Thoracic aorta (tissue), 2 donors: Measurements from ENCODE around the gene ZNF211. TPM values are rescaled to one million over a fixed set of nuclear protein-coding genes. Genes with fewer than 3 reads are reported as not detected.

Experiments
- ATAC-seq: fragments of 150-250 bp; one replicate; pipeline ENCODE4 v1.8.0; 2017; ENCODE audit warnings: low read depth; ENCODE audit not compliant: insufficient number of reproducible peaks, low FRiP score
- DNase-seq: peaks from one replicate; pipeline ENCODE4 v3.0.0-alpha.2; 2020; ENCODE audit warnings: low spot score
- H3K27ac ChIP-seq, 2 donors: fragments of 200-600 bp; sonication (generic); 1 replicate in 1 of 2; 2 replicates in 1 of 2; pipeline ENCODE4 v1.5.1; 2016; ENCODE audit warnings: mild to moderate bottlenecking in 2 of 2, moderate library complexity in 2 of 2
- H3K27me3 ChIP-seq: fragments of 200-600 bp; sonication (generic); replicated peaks from 2 replicates; pipeline ENCODE4 v1.6.0; 2016; ENCODE audit warnings: mild to moderate bottlenecking; ENCODE audit not compliant: insufficient read depth
- H3K36me3 ChIP-seq: fragments of 200-600 bp; sonication (generic); one replicate; pipeline ENCODE4 v1.5.1; 2016
- H3K4me1 ChIP-seq, 2 donors: fragments of 200-600 bp; sonication (generic); 1 replicate in 1 of 2; 2 replicates in 1 of 2; pipeline versions ENCODE4 v1.5.1 to v1.6.0; 2016; ENCODE audit warnings: low read depth in 2 of 2, mild to moderate bottlenecking in 1 of 2; ENCODE audit not compliant: control insufficient read depth in 1 of 2
- H3K4me3 ChIP-seq: fragments of 200-600 bp; sonication (generic); 2 replicates; pipeline ENCODE4 v1.5.1; 2016; ENCODE audit warnings: mild to moderate bottlenecking
- H3K9me3 ChIP-seq: fragments of 200-600 bp; sonication (generic); 2 replicates; pipeline ENCODE4 v1.5.1; 2016
- CTCF ChIP-seq: fragments of 200-600 bp; sonication (generic); IDR thresholded peaks from one replicate; pipeline ENCODE4 v1.5.1; 2019; ENCODE audit warnings: antibody characterized with exemption
- total RNA-seq, 2 donors: library from RNA; depleted of rRNA; stranded (reverse); fragments of >200 nt; gene quantifications; one replicate each; pipeline versions ENCODE4 v1.1.0 to v1.2.3, GENCODE V29; 2016

ZNF211 gene
- total RNA-seq, 2 donors from 2014 or later, result 12.5 to 15.7 TPM

- Histone ChIP-seq H3K4me3 (no peak overlapping the region), H3K36me3 (peaks cover 36% of the 10 kb centered on the region), H3K9me3 (peaks cover 69% of the 10 kb centered on the region), H3K4me1 (no peaks in the 10 kb centered on the region), H3K27ac (no peak overlapping the region), H3K27me3 (no peaks in the 10 kb centered on the region)
- ATAC-seq, result no peak
- no peak for DNase-seq
- no peak for TF ChIP-seq CTCF
Measured at GRCh38 chr19:57642396-57643046, 9.6 kb downstream of the ZNF211 start.

GRCh38 chr19:57643734-57644133 lies 10.8 kb downstream of the ZNF211 start:
- no peak for DNase-seq
- TF ChIP-seq CTCF, result no peak
- Histone ChIP-seq H3K9me3 (peaks cover 57% of the 10 kb centered on the region), H3K4me3 (no peak overlapping the region), H3K27ac (no peak overlapping the region), H3K36me3 (peaks cover 36% of the 10 kb centered on the region), H3K4me1 (no peaks in the 10 kb centered on the region), H3K27me3 (no peaks in the 10 kb centered on the region)
- no peak for ATAC-seq

- Histone ChIP-seq H3K9me3 (peaks cover 12% of the 10 kb centered on the region), H3K36me3 (no peaks in the 10 kb centered on the region), H3K27ac (no peak overlapping the region), H3K4me1 (no peaks in the 10 kb centered on the region), H3K4me3 (no peak overlapping the region), H3K27me3 (no peaks in the 10 kb centered on the region)
- TF ChIP-seq CTCF, result no peak
- DNase-seq (no peak), ATAC-seq (no peak)
Measured at GRCh38 chr19:57648331-57649003, 15.5 kb downstream of the ZNF211 start.

- no peaks in the 10 kb centered on the region for H3K4me1 ChIP-seq
- no peaks in the 10 kb centered on the region for H3K9me3 ChIP-seq
- no peak for TF ChIP-seq CTCF
- H3K27me3 ChIP-seq, result no peaks in the 10 kb centered on the region
- H3K36me3 ChIP-seq, result no peaks in the 10 kb centered on the region
- ATAC-seq (no peak), DNase-seq (no peak)
- no peak overlapping the region for H3K27ac ChIP-seq
- H3K4me3 ChIP-seq, result no peak overlapping the region
Measured at GRCh38 chr19:57651654-57651996, 18.7 kb downstream of the ZNF211 start.

GRCh38 chr19:57653689-57654088 lies 20.7 kb downstream of the ZNF211 start:
- Histone ChIP-seq H3K9me3 (no peaks in the 10 kb centered on the region), H3K36me3 (no peaks in the 10 kb centered on the region)
- no peak for TF ChIP-seq CTCF

More at GRCh38 chr19:57653689-57654088, 20.7 kb downstream of the ZNF211 start:
- no peak for ATAC-seq
- H3K27me3 ChIP-seq, result no peaks in the 10 kb centered on the region
- H3K27ac ChIP-seq, result no peak overlapping the region
- no peak overlapping the region for H3K4me3 ChIP-seq
- DNase-seq, result no peak
- H3K4me1 ChIP-seq, result no peaks in the 10 kb centered on the region
